Keratinocyte (primary cell): ENCODE measurements around the gene DPY19L1. TPM values are rescaled to one million over a fixed set of nuclear protein-coding genes. Genes with fewer than 3 reads are reported as not detected.

ENCODE experiments used
- DNase-seq: peaks from one replicate; pipeline ENCODE4 v3.0.0-alpha.2; 2011; ENCODE audit warnings: low read depth, missing footprints, low spot score
- FAIRE-seq: peaks from 2 replicates; lab custom pipeline; 2011; peaks lifted over from hg19 to GRCh38; lab: Jason Lieb, UNC
- H2AFZ ChIP-seq: 2 replicates; pipeline ENCODE4 v1.6.0; 2012; ENCODE audit warnings: low read length, control low read depth, inconsistent platforms; ENCODE audit not compliant: control insufficient read depth
- H3K27ac ChIP-seq: 2 replicates; pipeline ENCODE4 v1.5.1; 2011; ENCODE audit warnings: low read length; ENCODE audit not compliant: control insufficient read depth, insufficient read depth
- H3K27me3 ChIP-seq: 3 replicates; pipeline ENCODE4 v1.6.0; 2011; ENCODE audit warnings: low read length; ENCODE audit not compliant: control insufficient read depth, insufficient read depth; ENCODE audit errors: extremely low read depth
- H3K36me3 ChIP-seq, 2 experiments: 2 replicates in 1 of 2; 3 replicates in 1 of 2; pipeline ENCODE4 v1.5.1; 2011; ENCODE audit warnings: low read length in 2 of 2, mild to moderate bottlenecking in 1 of 2; ENCODE audit not compliant: control insufficient read depth in 2 of 2, insufficient read depth in 2 of 2; ENCODE audit errors: extremely low read depth in 1 of 2
- H3K4me1 ChIP-seq: 3 replicates; pipeline ENCODE4 v1.5.1; 2011; ENCODE audit warnings: low read length; ENCODE audit not compliant: control insufficient read depth, insufficient read depth; ENCODE audit errors: extremely low read depth
- H3K4me2 ChIP-seq: 3 replicates; pipeline ENCODE4 v1.6.0; 2011; ENCODE audit warnings: low read depth, low read length; ENCODE audit not compliant: control insufficient read depth, insufficient read depth; ENCODE audit errors: extremely low read depth
- H3K4me3 ChIP-seq, 3 experiments: fragments of 200-600 bp in 1 of 3; sonication (generic) in 1 of 3; 2 replicates in 2 of 3; 3 replicates in 1 of 3; pipeline ENCODE4 v1.5.1; 2011 to 2016; ENCODE audit warnings: low read length in 3 of 3, mild to moderate bottlenecking in 3 of 3, control low read depth in 2 of 3, inconsistent platforms in 1 of 3, low read depth in 1 of 3, mixed read lengths in 1 of 3, mixed run types in 1 of 3, moderate library complexity in 1 of 3; ENCODE audit not compliant: control insufficient read depth in 2 of 3, insufficient read depth in 2 of 3; ENCODE audit errors: extremely low read depth in 1 of 3
- H3K79me2 ChIP-seq: 2 replicates; pipeline ENCODE4 v1.6.0; 2012; ENCODE audit warnings: low read length; ENCODE audit not compliant: control insufficient read depth, insufficient read depth
- H3K9ac ChIP-seq: 3 replicates; pipeline ENCODE4 v1.6.0; 2011; ENCODE audit warnings: low read length; ENCODE audit not compliant: control insufficient read depth, insufficient read depth; ENCODE audit errors: extremely low read depth
- H3K9me1 ChIP-seq: 3 replicates; pipeline ENCODE4 v1.6.0; 2011; ENCODE audit warnings: low read length; ENCODE audit not compliant: control insufficient read depth, insufficient read depth; ENCODE audit errors: extremely low read depth
- H3K9me3 ChIP-seq: 2 replicates; pipeline ENCODE4 v1.5.1; 2012; ENCODE audit warnings: low read depth, low read length; ENCODE audit not compliant: control insufficient read depth
- H4K20me1 ChIP-seq: 3 replicates; pipeline ENCODE4 v1.6.0; 2011; ENCODE audit warnings: low read length; ENCODE audit not compliant: control insufficient read depth, insufficient read depth; ENCODE audit errors: extremely low read depth
- EZH2 ChIP-seq: IDR thresholded peaks from one replicate; pipeline ENCODE4 v1.6.1; 2012; ENCODE audit warnings: inconsistent platforms, mild to moderate bottlenecking, low read length, moderate library complexity
- dilution Hi-C: fragments of 300-500 bp; cut with MboI; formaldehyde crosslinking; loops from one replicate; pipeline ENCODE4 v1.7.0; 2020; ENCODE audit warnings: low sequenced_read_pairs; ENCODE audit not compliant: extremely low pct_ligation_motif_present
- polyA plus RNA-seq, 5 experiments: library from polyadenylated mRNA; depleted of rRNA in 3 of 5; stranded (reverse) in 3 of 5; stranded (forward) in 1 of 5; unstranded in 1 of 5; fragments of >200 nt; gene quantifications; 1 replicate in 1 of 5; 2 replicates in 3 of 5; 3 replicates in 1 of 5; pipeline versions ENCODE4 v1.2.1 to v1.2.3, GENCODE V29; 2011 to 2012; ENCODE audit warnings: missing spikeins in 2 of 5, low read depth in 1 of 5, low replicate concordance in 1 of 5
- TF ChIP-seq, protein P1 (sequence below), 3 experiments: IDR thresholded peaks in 1 of 3; conservative IDR thresholded peaks in 1 of 3; optimal IDR thresholded peaks in 1 of 3; 2 replicates in 2 of 3; 3 replicates in 1 of 3; pipeline versions ENCODE3 to v1.5.1; 2011; ENCODE audit warnings: low read length in 3 of 3, mild to moderate bottlenecking in 3 of 3, moderate library complexity in 2 of 3, control low read depth in 1 of 3, inconsistent platforms in 1 of 3; ENCODE audit not compliant: insufficient read depth in 2 of 3; ENCODE audit errors: extremely low read depth in 1 of 3

DPY19L1 gene
- polyA plus RNA-seq, 1 donor (not counting 4 experiments of a cell fraction or from before 2014, with no cell fraction given) = 29.2 TPM

DNA sequence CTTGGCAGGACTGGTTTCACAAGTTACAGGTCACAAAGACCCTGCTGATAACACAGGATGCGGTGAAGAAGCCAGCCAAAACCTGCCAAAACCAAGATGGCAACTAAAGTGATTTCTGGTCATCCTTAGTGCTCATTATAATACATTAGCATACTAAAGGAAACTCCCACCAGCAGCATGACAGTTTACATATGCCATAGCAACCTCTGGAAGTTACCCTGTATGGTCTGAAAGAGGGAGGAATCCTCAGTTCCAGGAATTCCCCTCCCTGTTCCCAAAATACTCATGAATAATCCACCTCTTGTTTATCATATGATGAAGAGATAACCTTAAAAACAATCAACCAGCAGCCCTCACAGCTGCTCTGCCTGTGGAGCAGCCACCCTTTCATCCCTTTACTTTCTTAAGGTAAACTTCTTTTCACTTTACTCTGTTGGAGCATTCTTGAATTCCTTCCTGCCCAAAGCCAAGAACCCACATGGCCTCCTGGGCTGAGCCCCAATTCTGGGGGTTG lies 21.9 kb downstream of the DPY19L1 start:
- no peak overlapping the region for H3K27ac ChIP-seq
- H3K9me1 ChIP-seq = no peaks in the 10 kb centered on the region
- FAIRE-seq (peak; percentile 78), DNase-seq (no peak)
- H3K9me3 ChIP-seq = no peaks in the 10 kb centered on the region
- no peak overlapping the region for H3K4me3 ChIP-seq
- H3K36me3 ChIP-seq = peaks cover 2 to 6% of the 10 kb centered on the region in 2 experiments
- dilution Hi-C loops = no loop called here
- no peaks in the 10 kb centered on the region for H3K79me2 ChIP-seq
- H3K27me3 ChIP-seq = no peaks in the 10 kb centered on the region
- H3K4me1 ChIP-seq = peaks cover 2% of the 10 kb centered on the region
- TF ChIP-seq, protein P1, sequence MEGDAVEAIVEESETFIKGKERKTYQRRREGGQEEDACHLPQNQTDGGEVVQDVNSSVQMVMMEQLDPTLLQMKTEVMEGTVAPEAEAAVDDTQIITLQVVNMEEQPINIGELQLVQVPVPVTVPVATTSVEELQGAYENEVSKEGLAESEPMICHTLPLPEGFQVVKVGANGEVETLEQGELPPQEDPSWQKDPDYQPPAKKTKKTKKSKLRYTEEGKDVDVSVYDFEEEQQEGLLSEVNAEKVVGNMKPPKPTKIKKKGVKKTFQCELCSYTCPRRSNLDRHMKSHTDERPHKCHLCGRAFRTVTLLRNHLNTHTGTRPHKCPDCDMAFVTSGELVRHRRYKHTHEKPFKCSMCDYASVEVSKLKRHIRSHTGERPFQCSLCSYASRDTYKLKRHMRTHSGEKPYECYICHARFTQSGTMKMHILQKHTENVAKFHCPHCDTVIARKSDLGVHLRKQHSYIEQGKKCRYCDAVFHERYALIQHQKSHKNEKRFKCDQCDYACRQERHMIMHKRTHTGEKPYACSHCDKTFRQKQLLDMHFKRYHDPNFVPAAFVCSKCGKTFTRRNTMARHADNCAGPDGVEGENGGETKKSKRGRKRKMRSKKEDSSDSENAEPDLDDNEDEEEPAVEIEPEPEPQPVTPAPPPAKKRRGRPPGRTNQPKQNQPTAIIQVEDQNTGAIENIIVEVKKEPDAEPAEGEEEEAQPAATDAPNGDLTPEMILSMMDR (optimal IDR thresholded peaks at IDR 0.05 in 1 of 3, IDR thresholded peaks at IDR 0.05 in 1 of 3, conservative IDR thresholded peaks at IDR 0.05 in 1 of 3; ENCODE audit: extremely low read depth in 1 of 3, insufficient read depth in 2 of 3, low read length in 3 of 3) = no peak
- TF ChIP-seq EZH2 = no peak
- no peak overlapping the region for H3K4me2 ChIP-seq
- H4K20me1 ChIP-seq = no peaks in the 10 kb centered on the region
- H2AFZ ChIP-seq = no peak overlapping the region
- H3K9ac ChIP-seq = no peak overlapping the region

DNA sequence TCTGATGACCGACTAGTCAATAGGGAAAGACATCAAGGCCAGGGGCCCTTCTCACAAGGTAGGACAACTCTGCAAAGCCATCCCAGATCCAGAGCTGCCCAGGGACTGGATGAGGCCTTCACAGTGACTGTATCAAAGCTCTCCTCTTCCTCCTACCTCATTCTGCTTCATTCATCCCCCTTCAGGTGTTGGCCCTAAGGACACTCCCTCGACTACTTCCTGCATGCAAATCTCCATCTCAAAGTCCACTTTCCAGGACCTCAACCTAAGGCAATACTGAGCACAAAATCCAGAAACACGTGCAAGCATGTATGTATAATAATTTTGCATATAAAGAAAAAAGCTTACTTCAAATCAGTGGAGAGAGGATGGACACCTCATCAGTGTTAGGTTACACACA lies 25.1 kb downstream of the DPY19L1 start:
- Histone ChIP-seq H3K4me1 (peaks cover 2% of the 10 kb centered on the region), H3K9ac (no peak overlapping the region), H3K9me1 (no peaks in the 10 kb centered on the region), H3K4me2 (no peak overlapping the region), H3K27ac (no peak overlapping the region), H2AFZ (no peak overlapping the region), H3K9me3 (no peaks in the 10 kb centered on the region), H3K4me3 (no peak overlapping the region), H3K27me3 (no peaks in the 10 kb centered on the region), H3K79me2 (no peaks in the 10 kb centered on the region), H3K36me3 (peaks cover 2 to 6% of the 10 kb centered on the region in 2 experiments), H4K20me1 (no peaks in the 10 kb centered on the region)
- FAIRE-seq = no peak
- dilution Hi-C loops = no loop called here
- no peak for DNase-seq
- no peak for TF ChIP-seq EZH2
- TF ChIP-seq, protein P1 (optimal IDR thresholded peaks at IDR 0.05 in 1 of 3, IDR thresholded peaks at IDR 0.05 in 1 of 3, conservative IDR thresholded peaks at IDR 0.05 in 1 of 3; ENCODE audit: extremely low read depth in 1 of 3, insufficient read depth in 2 of 3, low read length in 3 of 3) = no peak
